ENCODE data around the gene REV1. TPM values are rescaled to one million over a fixed set of nuclear protein-coding genes. Genes with fewer than 3 reads are reported as not detected.

REV1 gene
- total and polyA plus RNA-seq, 2 of the 8 experiments (the other 6 are each of a cell fraction or from before 2014, with no cell fraction given), result 16.6 to 34.3 TPM

DNA sequence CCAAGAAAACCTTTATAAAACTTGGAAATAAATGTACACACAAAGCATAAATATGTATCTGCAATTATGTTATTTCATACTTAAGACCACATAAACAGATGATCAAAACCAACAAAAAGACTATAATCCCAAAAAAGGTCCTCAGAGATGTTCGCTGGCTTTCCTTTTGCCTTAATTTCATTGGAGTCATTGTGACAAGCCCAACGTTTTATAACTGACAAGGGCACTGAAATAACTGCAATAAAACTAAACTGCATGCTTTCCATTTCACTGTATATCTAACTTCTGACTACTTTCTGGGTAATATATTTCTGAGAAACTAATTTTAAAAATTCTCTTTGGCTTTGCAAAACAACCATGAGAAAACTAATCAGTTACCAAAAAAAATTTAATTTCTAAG is 56.5 kb downstream of the REV1 start:
- FAIRE-seq (no peak), DNase-seq (ENCODE audit: low read depth in 1 of 2, low spot score in 2 of 2) (no peak)
- ChIA-PET CTCF (ENCODE audit: partially characterized antibody) (no interaction called here), POLR2A (ENCODE audit: partially characterized antibody) (no interaction called here)
- no peak overlapping the region for H3K14ac ChIP-seq (ENCODE audit: insufficient read length)
- no peak overlapping the region for H4K5ac ChIP-seq (ENCODE audit: insufficient read length, low read depth, low read length)
- no peak overlapping the region for H2BK20ac ChIP-seq (ENCODE audit: low read length)
- H3K18ac ChIP-seq (ENCODE audit: extremely low read depth, low read length), result no peak overlapping the region
- H4K20me1 ChIP-seq (replicated peaks in 1 of 2; ENCODE audit: control insufficient read depth in 1 of 2, insufficient read depth in 2 of 2, low read length in 2 of 2), result no peaks in the 10 kb centered on the region
- no peak overlapping the region for H2AK5ac ChIP-seq (ENCODE audit: low read depth, low read length)
- no peak overlapping the region for H2BK12ac ChIP-seq (ENCODE audit: low read depth, low read length)
- no peak overlapping the region for H2AFZ ChIP-seq (ENCODE audit: low read length)
- no peaks in the 10 kb centered on the region for H3K23me2 ChIP-seq (ENCODE audit: low read depth, low read length)
- no peaks in the 10 kb centered on the region for H3K27me3 ChIP-seq (replicated peaks in 1 of 4; ENCODE audit: control insufficient read depth in 3 of 4, extremely low read depth in 1 of 4, insufficient read depth in 3 of 4, low read length in 3 of 4)
- no peak overlapping the region for H3K4me2 ChIP-seq (ENCODE audit: insufficient read depth in 1 of 2, low read depth in 2 of 2, low read length in 2 of 2)
- H3K56ac ChIP-seq (replicated peaks; ENCODE audit: insufficient read length, low read depth, low read length), result no peak overlapping the region
- peaks cover 5 to 21% (median 14%) of the 10 kb centered on the region in 4 experiments; a peak in 7 of 8 replicates for H3K36me3 ChIP-seq (ENCODE audit: control insufficient read depth in 2 of 4, insufficient read depth in 4 of 4, low read length in 3 of 4)
- H4K8ac ChIP-seq (ENCODE audit: extremely low read depth, insufficient read depth, low read length), result no peak overlapping the region
- no peak overlapping the region for H3K9ac ChIP-seq (replicated peaks in 1 of 4; ENCODE audit: extremely low read depth in 1 of 4, low read depth in 3 of 4, low read length in 3 of 4)
- no peak overlapping the region for H2BK5ac ChIP-seq (ENCODE audit: low read depth, low read length)
- no peak overlapping the region for H3K23ac ChIP-seq (ENCODE audit: insufficient read length)
- no peak overlapping the region for H3K4me3 ChIP-seq (ENCODE audit: extremely low read depth in 1 of 4, insufficient read depth in 2 of 4, low read depth in 3 of 4, low read length in 4 of 4)
- no peaks in the 10 kb centered on the region for H3K4me1 ChIP-seq (replicated peaks in 1 of 4; ENCODE audit: control insufficient read depth in 3 of 4, insufficient read depth in 4 of 4, low read length in 3 of 4)
- no peak overlapping the region for H3K4ac ChIP-seq (replicated peaks; ENCODE audit: insufficient read length, low read depth, low read length)
- H4K91ac ChIP-seq (replicated peaks; ENCODE audit: insufficient read length, low read length), result no peak overlapping the region
- H3K9me3 ChIP-seq (ENCODE audit: insufficient read depth in 2 of 2, low read depth in 1 of 2, low read length in 1 of 2), result no peaks in the 10 kb centered on the region
- TF ChIP-seq, protein P1, sequence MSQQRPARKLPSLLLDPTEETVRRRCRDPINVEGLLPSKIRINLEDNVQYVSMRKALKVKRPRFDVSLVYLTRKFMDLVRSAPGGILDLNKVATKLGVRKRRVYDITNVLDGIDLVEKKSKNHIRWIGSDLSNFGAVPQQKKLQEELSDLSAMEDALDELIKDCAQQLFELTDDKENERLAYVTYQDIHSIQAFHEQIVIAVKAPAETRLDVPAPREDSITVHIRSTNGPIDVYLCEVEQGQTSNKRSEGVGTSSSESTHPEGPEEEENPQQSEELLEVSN (IDR thresholded peaks at IDR 0.05), result no peak
- no peak for TF ChIP-seq CBX8 (IDR thresholded peaks at IDR 0.05; ENCODE audit: borderline replicate concordance, low read depth, low read length)
- TF ChIP-seq MAFK (IDR thresholded peaks at IDR 0.05; ENCODE audit: low read depth, low read length), result no peak
- no peak overlapping the region for H2BK15ac ChIP-seq (ENCODE audit: low read length)
- WGBS, 2 experiments (ENCODE audit: extremely low coverage in 1 of 2, insufficient coverage in 1 of 2, insufficient read length in 1 of 2, insufficient replicate concordance in 2 of 2, low coverage in 1 of 2, low lambda C conversion rate in 2 of 2, missing lambda C conversion rate in 1 of 2), result 83% methylated on average over 2 of the region's 2 CpGs; no CpG with 5 or more reads in 1 of the 2 experiments
- H3K79me1 ChIP-seq (ENCODE audit: low read depth, low read length), result no peaks in the 10 kb centered on the region
- no peak overlapping the region for H3K27ac ChIP-seq (ENCODE audit: low read depth, low read length)
- peaks cover 0 to 3% of the 10 kb centered on the region in 2 experiments; a peak in 1 of 4 replicates for H3K79me2 ChIP-seq (ENCODE audit: control insufficient read depth in 1 of 2, insufficient read depth in 2 of 2, low read length in 2 of 2)
- H2BK120ac ChIP-seq (replicated peaks; ENCODE audit: low read depth, low read length), result no peak overlapping the region

All from H1 (cell line).